Kidney epithelial cell (primary cell): Measurements from ENCODE around the gene OR4X2. TPM values are rescaled to one million over a fixed set of nuclear protein-coding genes. Genes with fewer than 3 reads are reported as not detected.
"Not testable (repeated sequence)": the region's sequence is repeated elsewhere in the genome, so short reads cannot be mapped to it uniquely, and the experiment has no call there.

ENCODE experiments used
- DNase-seq: peaks from one replicate; pipeline ENCODE4 v3.0.0-alpha.2; 2010; ENCODE audit warnings: low read depth
- H3K27me3 ChIP-seq: 2 replicates; pipeline ENCODE4 v1.6.0; 2011; ENCODE audit warnings: low read length; ENCODE audit not compliant: control insufficient read depth, insufficient read depth
- H3K36me3 ChIP-seq: 2 replicates; pipeline ENCODE4 v1.5.1; 2011; ENCODE audit warnings: low read length; ENCODE audit not compliant: control insufficient read depth, insufficient read depth
- H3K4me3 ChIP-seq: 2 replicates; pipeline ENCODE4 v1.5.1; 2011; ENCODE audit warnings: low read depth, mild to moderate bottlenecking, control low read depth, low read length
- total RNA-seq: library from RNA; depleted of rRNA; stranded (reverse); fragments of >200 nt; gene quantifications from 2 replicates; pipeline ENCODE4 v1.2.3, GENCODE V29; 2015
- TF ChIP-seq, protein P1 (sequence below): IDR thresholded peaks from 2 replicates; pipeline ENCODE4 v1.5.1; 2011; ENCODE audit warnings: mild to moderate bottlenecking, moderate library complexity, low read length, control low read depth, inconsistent platforms; ENCODE audit not compliant: insufficient read depth, poor library complexity, severe bottlenecking

The OR4X2 gene
- not detected in 2 replicates for total RNA-seq

- TF ChIP-seq, protein P1, sequence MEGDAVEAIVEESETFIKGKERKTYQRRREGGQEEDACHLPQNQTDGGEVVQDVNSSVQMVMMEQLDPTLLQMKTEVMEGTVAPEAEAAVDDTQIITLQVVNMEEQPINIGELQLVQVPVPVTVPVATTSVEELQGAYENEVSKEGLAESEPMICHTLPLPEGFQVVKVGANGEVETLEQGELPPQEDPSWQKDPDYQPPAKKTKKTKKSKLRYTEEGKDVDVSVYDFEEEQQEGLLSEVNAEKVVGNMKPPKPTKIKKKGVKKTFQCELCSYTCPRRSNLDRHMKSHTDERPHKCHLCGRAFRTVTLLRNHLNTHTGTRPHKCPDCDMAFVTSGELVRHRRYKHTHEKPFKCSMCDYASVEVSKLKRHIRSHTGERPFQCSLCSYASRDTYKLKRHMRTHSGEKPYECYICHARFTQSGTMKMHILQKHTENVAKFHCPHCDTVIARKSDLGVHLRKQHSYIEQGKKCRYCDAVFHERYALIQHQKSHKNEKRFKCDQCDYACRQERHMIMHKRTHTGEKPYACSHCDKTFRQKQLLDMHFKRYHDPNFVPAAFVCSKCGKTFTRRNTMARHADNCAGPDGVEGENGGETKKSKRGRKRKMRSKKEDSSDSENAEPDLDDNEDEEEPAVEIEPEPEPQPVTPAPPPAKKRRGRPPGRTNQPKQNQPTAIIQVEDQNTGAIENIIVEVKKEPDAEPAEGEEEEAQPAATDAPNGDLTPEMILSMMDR: no peak
- Histone ChIP-seq H3K36me3 (no peaks in the 10 kb centered on the region), H3K4me3 (no peak within 1 kb of the TSS), H3K27me3 (no peaks in the 10 kb centered on the region)
- DNase-seq: no peak
Observed at GRCh38 chr11:48244804-48245203, at the start of gene OR4X2. TSS of gene OR4X2 (plus strand) at chr11:48245104. CDS start at chr11:48245104, 0 bp downstream.

- DNase-seq: no peak
- Histone ChIP-seq H3K4me3 (no peak overlapping the region), H3K36me3 (no peaks in the 10 kb centered on the region), H3K27me3 (no peaks in the 10 kb centered on the region)
- TF ChIP-seq, protein P1: no peak
Observed at GRCh38 chr11:48207881-48208280, 37.0 kb upstream of the OR4X2 start.

DNA sequence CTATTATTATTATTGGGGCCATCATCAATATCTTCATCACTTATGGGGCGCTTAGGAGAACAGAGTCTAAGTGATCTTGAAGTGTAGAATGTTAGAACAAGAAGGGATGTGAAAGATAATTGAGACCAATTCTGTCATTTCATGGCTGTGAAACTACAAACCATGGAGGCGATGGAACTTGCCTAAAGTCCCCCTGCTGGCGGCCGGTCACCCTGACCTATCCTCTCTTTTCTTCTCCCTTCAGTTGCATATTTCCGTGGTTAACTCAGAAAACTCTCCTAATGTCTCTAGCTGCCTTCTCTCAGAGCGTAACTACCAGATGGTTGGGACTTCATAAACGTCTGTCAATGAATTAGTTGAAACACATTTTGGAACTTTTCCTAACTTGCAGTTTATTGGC lies 34.9 kb upstream of the OR4X2 start:
- Histone ChIP-seq H3K4me3 (no peak overlapping the region), H3K36me3 (no peaks in the 10 kb centered on the region), H3K27me3 (no peaks in the 10 kb centered on the region)
- DNase-seq: no peak
- TF ChIP-seq, protein P1: peak; percentile 23

- DNase-seq: no peak
- Histone ChIP-seq H3K4me3 (no peak within 1 kb of the TSS), H3K27me3 (no peaks in the 10 kb centered on the region), H3K36me3 (no peaks in the 10 kb centered on the region)
- TF ChIP-seq, protein P1: no peak
Observed at GRCh38 chr11:48216510-48216909, 28.4 kb upstream of the OR4X2 start, which contains the start of gene OR4B1. TSS of gene OR4B1 (plus strand) at chr11:48216810. CDS start at chr11:48216810, 0 bp downstream.

- H3K36me3 ChIP-seq: no peaks in the 10 kb centered on the region
- no peaks in the 10 kb centered on the region for H3K27me3 ChIP-seq
- DNase-seq: no peak
- TF ChIP-seq, protein P1: no peak
- H3K4me3 ChIP-seq: no peak overlapping the region
Observed at GRCh38 chr11:48228761-48229160, 16.1 kb upstream of the OR4X2 start.

- H3K27me3 ChIP-seq, DNase-seq, H3K36me3 ChIP-seq, H3K4me3 ChIP-seq: not testable (repeated sequence)
Observed at GRCh38 chr11:48230057-48230456, 14.8 kb upstream of the OR4X2 start.
